ENCODE results near the gene CYP39A1.
"Not testable (repeated sequence)": the region's sequence is repeated elsewhere in the genome, so short reads cannot be mapped to it uniquely, and the experiment has no call there.

CYP39A1 gene

GRCh38 chr6:46648869-46649492 lies 3.6 kb downstream of the CYP39A1 start:
- DNase-seq (ENCODE audit: low spot score): no peak

GRCh38 chr6:46648108-46648507 lies 4.5 kb downstream of the CYP39A1 start:
- not testable (repeated sequence) for DNase-seq (ENCODE audit: low spot score)

GRCh38 chr6:46645265-46645664 lies 7.4 kb downstream of the CYP39A1 start:
- DNase-seq (ENCODE audit: low spot score): no peak

GRCh38 chr6:46642928-46643751 lies 9.5 kb downstream of the CYP39A1 start:
- no peak for DNase-seq (ENCODE audit: low spot score)

- DNase-seq (ENCODE audit: low spot score): no peak
Measured at GRCh38 chr6:46638650-46639049, 14.0 kb downstream of the CYP39A1 start.

GRCh38 chr6:46637933-46638332 lies 14.7 kb downstream of the CYP39A1 start:
- no peak for DNase-seq (ENCODE audit: low spot score)

- no peak for DNase-seq (ENCODE audit: low spot score)
Measured at GRCh38 chr6:46637145-46637544, 15.5 kb downstream of the CYP39A1 start.

- no peak for DNase-seq (ENCODE audit: low spot score)
Measured at GRCh38 chr6:46635462-46635861, 17.2 kb downstream of the CYP39A1 start.

- DNase-seq (ENCODE audit: low spot score): no peak
Measured at GRCh38 chr6:46632053-46632452, 20.6 kb downstream of the CYP39A1 start.

GRCh38 chr6:46629691-46630090 lies 22.9 kb downstream of the CYP39A1 start:
- no peak for DNase-seq (ENCODE audit: low spot score)

GRCh38 chr6:46628976-46629375 lies 23.6 kb downstream of the CYP39A1 start:
- DNase-seq (ENCODE audit: low spot score): no peak

- DNase-seq (ENCODE audit: low spot score): no peak
Measured at GRCh38 chr6:46628498-46628897, 24.1 kb downstream of the CYP39A1 start.

GRCh38 chr6:46626976-46627375 lies 25.6 kb downstream of the CYP39A1 start:
- no peak for DNase-seq (ENCODE audit: low spot score)

- peak; percentile 24 for DNase-seq (ENCODE audit: low spot score)
Measured at GRCh38 chr6:46626228-46626909, 26.2 kb downstream of the CYP39A1 start.

- DNase-seq (ENCODE audit: low spot score): no peak
Measured at GRCh38 chr6:46618726-46619125, 33.9 kb downstream of the CYP39A1 start.

GRCh38 chr6:46612645-46613044 lies 40.0 kb downstream of the CYP39A1 start:
- no peak for DNase-seq (ENCODE audit: low spot score)

- peak; percentile 32 for DNase-seq (ENCODE audit: low spot score)
Measured at GRCh38 chr6:46610862-46611553, 41.6 kb downstream of the CYP39A1 start.

- no peak for DNase-seq (ENCODE audit: low spot score)
Measured at GRCh38 chr6:46606338-46606737, 46.3 kb downstream of the CYP39A1 start.

- DNase-seq (ENCODE audit: low spot score): no peak
Measured at GRCh38 chr6:46605091-46605797, 47.4 kb downstream of the CYP39A1 start.

GRCh38 chr6:46598215-46598614 lies 54.4 kb downstream of the CYP39A1 start:
- DNase-seq (ENCODE audit: low spot score): no peak

- DNase-seq (ENCODE audit: low spot score): no peak
Measured at GRCh38 chr6:46592740-46593139, 59.9 kb downstream of the CYP39A1 start.

GRCh38 chr6:46592046-46592445 lies 60.6 kb downstream of the CYP39A1 start:
- DNase-seq (ENCODE audit: low spot score): no peak
